Femur (tissue), 1 donor: Measurements from ENCODE around the gene YIF1B.

Experiments
- DNase-seq: peaks from one replicate; pipeline ENCODE4 v3.0.0-alpha.2; 2017

Gene YIF1B

GRCh38 chr19:38331728-38332127, 16.0 kb upstream of the YIF1B start:
- DNase-seq: no peak

DNA sequence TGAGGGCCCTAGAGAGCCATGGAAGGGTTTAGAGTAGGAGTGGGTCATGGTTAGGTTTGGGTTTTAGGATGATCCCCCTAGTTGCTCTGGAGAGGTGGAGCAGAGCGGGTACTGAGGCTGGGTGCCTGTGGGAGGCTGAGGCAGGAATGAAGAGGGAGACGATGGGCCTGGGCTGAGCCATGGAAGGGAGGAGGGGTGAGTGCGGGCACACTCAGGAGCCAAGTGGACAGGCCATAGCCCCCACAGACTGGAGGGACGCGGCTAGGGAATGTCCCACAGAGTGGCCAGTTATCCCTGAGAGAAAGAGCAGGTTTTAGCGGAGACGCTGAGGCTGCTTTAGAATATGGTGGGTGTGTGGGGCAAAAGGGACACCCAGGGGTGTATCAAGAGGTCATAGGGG, 13.9 kb upstream of the YIF1B start:
- no peak for DNase-seq

DNA sequence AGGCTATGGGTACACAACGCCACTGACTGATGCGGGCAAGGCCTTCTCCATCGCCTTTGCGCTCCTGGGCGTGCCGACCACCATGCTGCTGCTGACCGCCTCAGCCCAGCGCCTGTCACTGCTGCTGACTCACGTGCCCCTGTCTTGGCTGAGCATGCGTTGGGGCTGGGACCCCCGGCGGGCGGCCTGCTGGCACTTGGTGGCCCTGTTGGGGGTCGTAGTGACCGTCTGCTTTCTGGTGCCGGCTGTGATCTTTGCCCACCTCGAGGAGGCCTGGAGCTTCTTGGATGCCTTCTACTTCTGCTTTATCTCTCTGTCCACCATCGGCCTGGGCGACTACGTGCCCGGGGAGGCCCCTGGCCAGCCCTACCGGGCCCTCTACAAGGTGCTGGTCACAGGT, 10.8 kb upstream of the YIF1B start:
- no peak for DNase-seq

DNA sequence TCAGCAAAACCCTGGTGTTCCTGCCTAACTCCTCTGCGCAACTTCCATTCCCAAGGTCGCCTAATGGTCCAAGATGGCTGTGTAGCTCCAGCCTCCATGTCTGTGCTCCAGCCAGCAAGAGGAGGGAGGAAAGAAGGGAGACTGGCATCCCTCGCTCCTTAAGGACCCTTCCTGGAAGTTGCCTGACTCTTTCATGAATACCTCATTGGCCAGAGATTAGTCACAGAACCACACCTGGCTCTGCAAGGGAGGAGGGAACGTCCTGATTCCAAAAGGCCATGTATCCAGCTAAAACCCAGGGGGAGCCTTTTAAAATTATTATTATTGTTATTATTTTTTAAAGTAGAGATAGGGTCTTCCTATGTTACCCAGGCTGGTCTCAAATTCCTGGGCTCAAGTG, 8.7 kb upstream of the YIF1B start:
- no peak for DNase-seq

- DNase-seq: no peak
Measured at GRCh38 chr19:38323291-38323690, 7.5 kb upstream of the YIF1B start.

DNA sequence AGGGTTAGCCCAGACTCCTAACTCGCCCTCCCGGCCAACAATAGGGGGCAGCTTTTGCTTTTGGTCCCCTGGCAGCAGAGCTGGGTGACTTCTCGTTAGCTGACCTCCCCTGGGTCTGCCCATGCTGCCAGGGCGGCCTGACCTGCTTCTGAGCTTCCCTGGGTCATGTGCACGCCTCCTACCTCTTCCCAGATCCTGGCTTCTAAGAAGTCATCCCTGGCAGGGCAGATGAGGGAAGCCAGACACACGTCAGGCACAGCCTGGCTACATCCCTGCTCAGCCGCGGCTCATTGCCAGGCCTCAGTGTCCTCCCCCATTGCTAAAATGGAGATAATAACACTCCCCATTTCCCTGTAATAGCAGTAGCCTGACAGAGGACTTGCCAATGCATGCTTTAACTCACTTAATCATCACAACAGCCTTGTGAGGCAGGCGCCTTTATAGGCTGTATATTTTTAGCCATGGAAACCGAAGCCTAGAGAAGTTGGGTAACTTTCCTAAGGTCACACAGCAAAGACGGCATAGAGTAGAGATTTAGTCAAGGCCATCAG, 6.0 kb upstream of the YIF1B start:
- DNase-seq: no peak

DNA sequence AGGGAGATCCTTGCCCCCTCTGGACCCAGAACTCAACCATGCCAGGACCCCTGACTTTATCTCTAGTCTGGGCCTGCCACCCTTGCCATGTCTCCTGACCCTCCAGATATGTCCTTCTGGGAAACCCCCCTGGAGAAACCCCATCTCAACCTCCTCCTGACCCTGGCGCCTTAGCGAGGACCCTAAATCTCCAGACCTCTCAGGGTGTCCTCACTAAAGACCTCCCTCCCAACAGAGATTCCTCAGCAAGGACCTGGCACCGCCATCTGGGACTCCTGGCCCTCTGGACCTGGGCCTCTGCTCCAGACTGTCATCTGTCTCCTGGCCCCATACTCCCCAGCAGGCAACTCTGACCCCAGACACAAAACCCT, 5.2 kb upstream of the YIF1B start:
- DNase-seq: no peak

DNA sequence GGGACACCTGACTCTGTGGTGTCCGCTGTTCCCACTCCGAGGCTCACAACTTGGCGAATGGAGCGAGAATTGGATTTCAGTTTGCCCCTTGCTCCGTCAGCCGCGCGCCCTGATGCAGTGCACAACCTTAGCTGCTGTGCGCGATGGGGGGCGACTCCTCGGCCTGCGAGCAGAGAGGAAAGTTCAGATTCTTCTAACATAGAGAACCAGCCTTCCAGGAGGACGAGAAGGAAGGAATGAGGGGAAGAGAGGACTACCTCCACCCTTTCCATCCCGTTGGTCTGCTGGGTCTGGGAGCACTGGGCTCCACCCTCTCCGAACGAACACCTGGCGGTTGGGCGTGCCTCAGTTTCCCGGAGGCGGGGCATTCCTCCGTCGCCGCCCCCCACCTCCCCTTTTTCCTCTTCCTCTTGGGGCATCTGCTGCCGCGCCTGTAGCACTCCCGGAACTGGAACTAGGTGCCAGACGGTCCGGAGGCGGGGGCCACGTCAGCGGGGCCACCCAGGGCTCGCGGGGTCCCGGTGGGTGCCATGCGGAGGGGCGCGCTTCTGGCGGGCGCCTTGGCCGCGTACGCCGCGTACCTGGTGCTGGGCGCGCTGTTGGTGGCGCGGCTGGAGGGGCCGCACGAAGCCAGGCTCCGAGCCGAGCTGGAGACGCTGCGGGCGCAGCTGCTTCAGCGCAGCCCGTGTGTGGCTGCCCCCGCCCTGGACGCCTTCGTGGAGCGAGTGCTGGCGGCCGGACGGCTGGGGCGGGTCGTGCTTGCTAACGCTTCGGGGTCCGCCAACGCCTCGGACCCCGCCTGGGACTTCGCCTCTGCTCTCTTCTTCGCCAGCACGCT, 3.9 kb upstream of the YIF1B start, which contains the start of gene KCNK6:
TSS of gene KCNK6 (plus strand) at position 425 of the 838 bp plus-strand sequence. CDS start at position 531, 106 bp downstream.
- DNase-seq: peak; percentile 60

GRCh38 chr19:38318660-38319059, 2.9 kb upstream of the YIF1B start:
- DNase-seq: no peak

DNA sequence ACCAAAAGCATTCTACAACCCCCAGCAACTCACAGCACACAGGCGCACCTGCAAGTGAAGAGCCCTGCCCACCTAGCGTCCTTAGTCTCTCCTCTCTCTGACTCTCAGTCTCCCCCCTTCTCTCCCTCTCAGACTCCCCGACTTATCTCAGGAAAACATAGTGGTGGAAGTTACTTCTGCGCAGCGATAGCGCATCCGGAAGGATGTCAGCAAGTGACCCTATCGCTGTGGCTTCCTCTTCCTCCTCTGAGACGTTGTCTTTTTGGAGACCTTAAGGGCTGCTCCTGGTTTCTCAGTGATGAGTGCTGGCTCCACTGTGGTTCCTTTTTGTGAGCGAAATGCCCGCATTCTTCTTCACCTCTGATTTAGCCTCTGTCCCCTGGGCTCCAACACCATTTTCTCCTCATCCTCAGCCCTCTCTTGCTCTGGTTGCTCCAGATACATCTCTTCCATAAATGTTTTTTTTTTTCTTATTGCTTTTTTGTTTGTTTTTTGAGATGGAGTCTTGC, 1.4 kb upstream of the YIF1B start:
- no peak for DNase-seq

- DNase-seq: no peak
Measured at GRCh38 chr19:38316477-38317067, 825 bp upstream of the YIF1B start.

DNA sequence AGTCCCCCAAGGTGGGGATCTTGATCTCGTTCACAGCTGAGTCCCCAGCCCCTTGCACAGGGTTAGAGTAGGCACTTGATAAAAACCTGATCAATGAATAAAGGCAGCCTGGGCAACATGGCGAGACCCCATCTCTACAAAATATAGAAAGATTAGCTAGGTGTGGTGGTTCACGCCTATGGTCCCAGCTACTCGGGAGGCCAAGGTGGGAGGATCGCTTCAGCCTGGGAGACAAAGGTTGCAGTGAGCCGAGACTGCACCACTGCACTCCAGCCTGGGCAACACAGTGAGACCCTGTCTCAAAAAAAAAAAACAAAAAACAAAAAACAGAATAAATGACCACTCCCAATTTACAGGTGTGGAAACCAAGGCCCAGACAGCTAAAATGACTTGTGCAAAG, 4.8 kb downstream of the YIF1B start:
- no peak for DNase-seq

- no peak for DNase-seq
Measured at GRCh38 chr19:38310279-38310670, 5.5 kb downstream of the YIF1B start.

DNA sequence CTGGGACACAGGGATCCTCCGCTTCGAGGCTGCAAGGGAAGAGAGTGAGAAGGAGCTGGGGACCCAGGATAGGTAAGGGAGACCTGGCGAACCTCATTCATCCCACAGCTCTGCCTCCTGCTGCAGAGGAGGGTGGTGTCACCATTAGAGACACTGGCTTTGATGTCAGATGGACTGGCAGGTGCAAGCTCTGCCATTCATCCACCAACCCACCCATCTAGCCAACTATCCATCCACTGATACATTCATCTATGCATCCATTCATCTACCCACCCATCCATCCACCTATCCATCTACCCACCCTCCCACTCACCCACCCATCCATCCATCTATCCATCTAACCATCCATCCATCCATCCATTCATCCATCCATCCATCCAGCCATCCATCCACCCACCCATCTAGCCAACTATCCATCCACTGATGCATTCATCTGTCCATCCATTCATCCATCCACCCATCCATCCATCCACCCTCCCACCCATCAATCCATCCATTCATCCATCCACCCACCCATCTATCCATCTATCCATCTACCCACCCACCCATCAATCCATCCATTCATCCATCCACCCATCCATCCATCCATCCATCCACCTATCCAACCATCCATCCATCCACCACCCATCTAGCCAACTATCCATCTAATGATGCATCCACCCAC, 6.0 kb downstream of the YIF1B start:
- DNase-seq: no peak

DNA sequence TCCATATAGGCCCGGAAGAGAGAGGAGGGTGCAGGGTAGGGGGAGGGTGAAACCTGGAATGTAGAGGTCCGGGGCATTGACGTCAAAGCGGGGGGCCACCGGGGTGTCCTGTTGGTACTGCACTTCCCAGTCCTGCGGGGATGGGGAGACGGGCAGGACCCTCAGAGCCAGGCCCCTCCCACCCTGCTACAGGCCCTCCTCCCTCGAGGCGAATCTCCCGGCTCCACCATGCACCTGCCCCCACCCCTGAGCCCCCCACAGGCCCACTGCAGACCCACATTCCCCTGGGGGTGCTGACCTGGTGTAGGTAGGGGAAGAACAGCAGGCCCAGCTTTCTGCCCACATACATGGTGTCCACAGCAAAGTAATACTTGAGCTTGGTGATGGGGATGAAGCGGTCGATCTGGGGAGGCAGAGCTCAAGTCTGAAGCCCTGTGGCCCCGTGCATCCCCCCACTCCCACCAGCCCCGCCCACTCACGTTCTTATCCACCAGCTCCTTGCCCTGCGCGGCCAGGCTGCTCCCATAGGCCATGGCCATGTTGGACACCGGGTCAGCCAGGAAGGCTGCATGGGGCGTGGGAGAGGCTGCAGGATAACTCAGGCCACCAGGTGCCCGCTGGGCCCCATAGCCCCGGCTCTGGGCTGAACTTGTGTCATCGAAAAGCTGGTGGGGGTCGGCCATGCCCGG, 6.7 kb downstream of the YIF1B start:
- no peak for DNase-seq

DNA sequence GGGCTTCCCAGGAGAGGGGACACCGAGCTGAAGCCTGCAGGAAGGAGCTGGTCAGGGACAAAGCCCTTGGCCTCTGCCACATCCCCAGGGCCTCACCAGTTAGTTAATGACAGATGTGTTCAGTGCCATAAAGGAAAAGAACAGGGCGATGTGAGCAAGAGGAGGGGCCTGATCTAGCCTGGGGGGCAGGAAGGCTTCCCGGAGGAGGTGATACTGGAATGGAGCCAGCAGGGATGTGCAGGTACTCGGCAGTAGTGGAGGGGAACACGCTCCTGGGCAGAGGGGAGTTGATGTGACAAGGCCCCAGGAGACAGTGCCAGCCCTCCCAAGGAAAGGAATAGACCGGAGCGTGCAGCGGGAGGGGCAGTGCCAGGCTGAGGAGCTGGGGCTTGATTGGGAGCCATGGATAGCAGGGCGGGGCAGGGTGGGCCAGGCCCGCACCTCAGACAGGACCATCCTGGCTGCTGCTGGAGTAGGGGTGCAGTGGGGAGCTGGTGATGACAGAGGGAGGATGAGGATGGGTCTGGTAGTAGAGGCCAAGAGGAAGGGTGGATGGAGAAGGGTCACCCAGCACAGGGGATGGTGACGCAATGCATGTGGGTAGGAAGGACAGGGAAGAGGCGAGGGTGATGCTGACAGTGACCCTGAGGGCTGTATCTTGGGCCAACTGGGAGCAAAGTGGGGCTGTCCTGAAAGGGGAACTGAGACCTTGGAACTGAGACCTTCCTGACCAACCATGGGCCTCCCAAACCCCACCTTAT, 7.6 kb downstream of the YIF1B start:
- no peak for DNase-seq

GRCh38 chr19:38307597-38307996, 8.2 kb downstream of the YIF1B start:
- no peak for DNase-seq

- DNase-seq: no peak
Measured at GRCh38 chr19:38307076-38307475, 8.7 kb downstream of the YIF1B start.

DNA sequence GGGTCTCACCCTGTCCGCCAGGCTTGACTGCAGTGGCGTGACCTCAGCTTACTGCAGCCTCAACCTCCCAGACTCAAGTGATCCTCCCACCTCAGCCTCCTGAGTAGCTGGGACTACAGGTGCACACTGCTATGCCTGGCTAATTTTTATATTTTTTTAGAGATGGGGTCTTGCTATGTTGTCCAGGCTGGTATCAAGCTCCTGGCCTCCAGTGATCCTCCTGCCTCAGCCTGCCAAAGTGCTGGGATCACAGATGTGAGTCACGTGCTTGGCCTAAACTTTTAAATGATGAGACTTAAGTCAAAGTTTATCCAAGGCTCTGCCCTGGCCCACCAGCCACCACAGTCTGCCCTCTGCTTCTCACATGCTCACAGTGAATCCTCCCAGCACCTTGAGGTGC, 9.5 kb downstream of the YIF1B start:
- DNase-seq: no peak

DNA sequence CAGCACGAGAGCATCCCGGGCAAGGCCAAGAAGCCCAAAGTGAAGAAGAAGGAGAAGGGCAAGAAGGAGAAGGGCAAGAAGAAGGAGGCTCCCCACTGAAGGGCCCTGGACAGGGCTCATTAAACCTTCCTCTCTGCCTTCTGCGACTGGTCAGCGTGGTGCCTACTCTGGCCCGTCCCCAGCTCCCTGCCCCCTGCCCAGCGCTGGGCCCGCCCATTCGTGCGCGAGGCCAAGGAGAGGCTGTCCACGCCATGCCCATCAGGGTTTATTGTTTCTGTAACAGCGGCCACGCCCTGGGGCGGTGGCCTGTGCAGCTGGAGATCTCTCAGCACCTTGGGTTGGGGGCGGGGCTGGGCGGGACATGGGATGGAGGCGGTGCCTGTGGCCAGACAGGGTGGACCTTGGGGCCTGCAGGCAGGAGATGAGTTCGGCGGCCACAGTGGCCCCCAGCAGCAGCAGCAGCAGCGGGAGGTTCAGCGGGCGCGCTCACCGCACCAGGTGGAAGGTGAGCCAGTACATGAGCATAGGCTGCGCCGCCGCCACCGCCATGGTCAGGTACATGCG, 10.8 kb downstream of the YIF1B start:
- no peak for DNase-seq

GRCh38 chr19:38304352-38304865, 11.3 kb downstream of the YIF1B start:
- no peak for DNase-seq
